Stimulated activated memory B cell treated with anti-CD40 and anti-IgM and Interleukin-4, amounts not matched to agents 10 μg/mL and 1 μg/mL and 100 μg/mL, for 72 hours (primary cell): ENCODE data around the gene TMEM169.

Experiments used
- ATAC-seq: fragments of 150-1000 bp; cut with Tn5 transposase; 2 replicates; pipeline ENCODE4 v1.10.0; 2021
- H3K27ac Mint-ChIP-seq: one replicate; pipeline ENCODE4 v1.8.0; 2022; ENCODE audit warnings: mild to moderate bottlenecking, mixed read lengths
- H3K27me3 Mint-ChIP-seq: one replicate; pipeline ENCODE4 v1.8.0; 2022; ENCODE audit warnings: mixed read lengths
- H3K36me3 Mint-ChIP-seq: one replicate; pipeline ENCODE4 v1.8.0; 2022; ENCODE audit warnings: mixed read lengths
- H3K4me1 Mint-ChIP-seq: one replicate; pipeline ENCODE4 v1.8.0; 2022; ENCODE audit warnings: mixed read lengths
- H3K4me3 Mint-ChIP-seq: one replicate; pipeline ENCODE4 v1.8.0; 2022; ENCODE audit warnings: mild to moderate bottlenecking, moderate library complexity, mixed read lengths
- H3K9me3 Mint-ChIP-seq: one replicate; pipeline ENCODE4 v1.8.0; 2022; ENCODE audit warnings: mixed read lengths

The TMEM169 gene

GRCh38 chr2:216108310-216108966, 26.7 kb downstream of the TMEM169 start:
- Mint-ChIP-seq H3K4me3 (peak overlapping the region; percentile 99), H3K9me3 (no peaks in the 10 kb centered on the region), H3K27me3 (no peaks in the 10 kb centered on the region), H3K4me1 (peaks cover 22% of the 10 kb centered on the region), H3K36me3 (peaks cover 28% of the 10 kb centered on the region), H3K27ac (peak overlapping the region; percentile 97)
- no peak for ATAC-seq

- H3K4me1 Mint-ChIP-seq = peaks cover 30% of the 10 kb centered on the region
- H3K36me3 Mint-ChIP-seq = peaks cover 37% of the 10 kb centered on the region
Observed at GRCh38 chr2:216108967-216109921, 27.5 kb downstream of the TMEM169 start, which contains the start of gene XRCC5. TSS of gene XRCC5 (plus strand) at chr2:216109348. CDS start at chr2:216109437, 89 bp downstream.

GRCh38 chr2:216109962-216110614, 28.4 kb downstream of the TMEM169 start:
- no peak for ATAC-seq
- Mint-ChIP-seq H3K9me3 (no peaks in the 10 kb centered on the region), H3K36me3 (peaks cover 44% of the 10 kb centered on the region), H3K4me3 (peak overlapping the region; percentile 99), H3K4me1 (peaks cover 39% of the 10 kb centered on the region), H3K27ac (peak overlapping the region; percentile 97), H3K27me3 (no peaks in the 10 kb centered on the region)

More at GRCh38 chr2:216108967-216109921, 27.5 kb downstream of the TMEM169 start, which contains the start of gene XRCC5:
- no peaks in the 10 kb centered on the region for H3K9me3 Mint-ChIP-seq
- peak within 1 kb of the TSS; percentile 99 for H3K4me3 Mint-ChIP-seq
- H3K27me3 Mint-ChIP-seq = no peaks in the 10 kb centered on the region
- peak; percentile 92 for ATAC-seq
- H3K27ac Mint-ChIP-seq = peak within 1 kb of the TSS; percentile 97

GRCh38 chr2:216110620-216111019, 28.9 kb downstream of the TMEM169 start:
- peaks cover 47% of the 10 kb centered on the region for H3K36me3 Mint-ChIP-seq
- H3K9me3 Mint-ChIP-seq = no peaks in the 10 kb centered on the region
- peak overlapping the region; percentile 99 for H3K4me3 Mint-ChIP-seq
- ATAC-seq = no peak
- peaks cover 43% of the 10 kb centered on the region for H3K4me1 Mint-ChIP-seq
- peak overlapping the region; percentile 97 for H3K27ac Mint-ChIP-seq
- H3K27me3 Mint-ChIP-seq = no peaks in the 10 kb centered on the region

- ATAC-seq = no peak
- Mint-ChIP-seq H3K27ac (peak overlapping the region; percentile 97), H3K4me1 (peaks cover 45% of the 10 kb centered on the region), H3K9me3 (no peaks in the 10 kb centered on the region), H3K36me3 (peaks cover 49% of the 10 kb centered on the region), H3K4me3 (peak overlapping the region; percentile 99), H3K27me3 (no peaks in the 10 kb centered on the region)
Observed at GRCh38 chr2:216111122-216111521, 29.4 kb downstream of the TMEM169 start.

GRCh38 chr2:216112926-216113325, 31.2 kb downstream of the TMEM169 start:
- H3K9me3 Mint-ChIP-seq = no peaks in the 10 kb centered on the region
- peaks cover 67% of the 10 kb centered on the region for H3K36me3 Mint-ChIP-seq
- ATAC-seq = no peak
- peak overlapping the region; percentile 95 for H3K27ac Mint-ChIP-seq
- peaks cover 57% of the 10 kb centered on the region for H3K4me1 Mint-ChIP-seq
- H3K27me3 Mint-ChIP-seq = no peaks in the 10 kb centered on the region
- no peak overlapping the region for H3K4me3 Mint-ChIP-seq

- peak; percentile 39 for ATAC-seq
- H3K27me3 Mint-ChIP-seq = no peaks in the 10 kb centered on the region
- H3K36me3 Mint-ChIP-seq = peaks cover 73% of the 10 kb centered on the region
Observed at GRCh38 chr2:216113572-216113971, 31.9 kb downstream of the TMEM169 start.

GRCh38 chr2:216114382-216114713, 32.6 kb downstream of the TMEM169 start:
- Mint-ChIP-seq H3K4me1 (peaks cover 57% of the 10 kb centered on the region), H3K4me3 (peak overlapping the region; percentile 87), H3K27me3 (no peaks in the 10 kb centered on the region), H3K27ac (peak overlapping the region; percentile 95), H3K9me3 (no peaks in the 10 kb centered on the region), H3K36me3 (peaks cover 70% of the 10 kb centered on the region)
- peak; percentile 17 for ATAC-seq

More at GRCh38 chr2:216113572-216113971, 31.9 kb downstream of the TMEM169 start:
- H3K4me3 Mint-ChIP-seq = no peak overlapping the region
- H3K4me1 Mint-ChIP-seq = peaks cover 57% of the 10 kb centered on the region
- H3K27ac Mint-ChIP-seq = peak overlapping the region; percentile 95
- no peaks in the 10 kb centered on the region for H3K9me3 Mint-ChIP-seq

- no peaks in the 10 kb centered on the region for H3K27me3 Mint-ChIP-seq
- ATAC-seq = peak; percentile 93
- H3K27ac Mint-ChIP-seq = peak overlapping the region; percentile 95
- H3K4me3 Mint-ChIP-seq = peak overlapping the region; percentile 87
- H3K36me3 Mint-ChIP-seq = peaks cover 73% of the 10 kb centered on the region
- H3K9me3 Mint-ChIP-seq = no peaks in the 10 kb centered on the region
- H3K4me1 Mint-ChIP-seq = peaks cover 57% of the 10 kb centered on the region
Observed at GRCh38 chr2:216114714-216115531, 33.2 kb downstream of the TMEM169 start.

GRCh38 chr2:216116418-216116817, 34.7 kb downstream of the TMEM169 start:
- Mint-ChIP-seq H3K4me3 (no peak overlapping the region), H3K36me3 (peaks cover 79% of the 10 kb centered on the region), H3K27me3 (no peaks in the 10 kb centered on the region), H3K27ac (no peak overlapping the region), H3K4me1 (peaks cover 58% of the 10 kb centered on the region), H3K9me3 (no peaks in the 10 kb centered on the region)
- ATAC-seq = no peak

- Mint-ChIP-seq H3K36me3 (peaks cover 79% of the 10 kb centered on the region), H3K27ac (no peak overlapping the region), H3K4me1 (peaks cover 50% of the 10 kb centered on the region), H3K27me3 (no peaks in the 10 kb centered on the region), H3K9me3 (no peaks in the 10 kb centered on the region), H3K4me3 (no peak overlapping the region)
- ATAC-seq = no peak
Observed at GRCh38 chr2:216117561-216118340, 36.0 kb downstream of the TMEM169 start.

GRCh38 chr2:216118474-216118873, 36.8 kb downstream of the TMEM169 start:
- H3K36me3 Mint-ChIP-seq = peaks cover 75% of the 10 kb centered on the region
- no peak overlapping the region for H3K27ac Mint-ChIP-seq
- no peak overlapping the region for H3K4me3 Mint-ChIP-seq
- H3K4me1 Mint-ChIP-seq = peaks cover 43% of the 10 kb centered on the region
- H3K27me3 Mint-ChIP-seq = no peaks in the 10 kb centered on the region
- ATAC-seq = no peak
- H3K9me3 Mint-ChIP-seq = no peaks in the 10 kb centered on the region

- Mint-ChIP-seq H3K9me3 (no peaks in the 10 kb centered on the region), H3K27ac (no peak overlapping the region), H3K4me1 (peaks cover 36% of the 10 kb centered on the region), H3K36me3 (peaks cover 69% of the 10 kb centered on the region), H3K27me3 (no peaks in the 10 kb centered on the region), H3K4me3 (no peak overlapping the region)
- no peak for ATAC-seq
Observed at GRCh38 chr2:216119146-216119545, 37.4 kb downstream of the TMEM169 start.

- Mint-ChIP-seq H3K9me3 (no peaks in the 10 kb centered on the region), H3K36me3 (peaks cover 70% of the 10 kb centered on the region), H3K4me1 (peaks cover 28% of the 10 kb centered on the region), H3K27ac (no peak overlapping the region), H3K4me3 (no peak overlapping the region), H3K27me3 (no peaks in the 10 kb centered on the region)
- no peak for ATAC-seq
Observed at GRCh38 chr2:216119986-216120385, 38.3 kb downstream of the TMEM169 start.
